Left cardiac atrium (tissue), 4 donors: Measurements from ENCODE around the gene APBB1IP. TPM values are rescaled to one million over a fixed set of nuclear protein-coding genes. Genes with fewer than 3 reads are reported as not detected.
A peak's percentile ranks its signal among the peaks of the same experiment; 100 is the strongest.
"Not testable (repeated sequence)": the region's sequence is repeated elsewhere in the genome, so short reads cannot be mapped to it uniquely, and the experiment has no call there.

Source experiments
- ATAC-seq, 2 donors: fragments of 200-7000 bp; cut with Tn5 transposase; one replicate each; pipeline ENCODE4 v1.9.1; 2020; ENCODE audit warnings: mild to moderate bottlenecking in 2 of 2, moderate library complexity in 2 of 2
- DNase-seq: peaks from one replicate; pipeline ENCODE4 v3.0.0-alpha.2; 2020
- intact Hi-C, 2 donors: fragments of 100-400 bp; cut with DNase I; formaldehyde crosslinking; loops; one replicate each; pipeline versions ENCODE4 v1.14.1 to v1.15.1; 2022 to 2023
- total RNA-seq, 2 donors: library from RNA; stranded (reverse); fragmentation: NEBNext Ultra II Directional; extraction: Animal tissue kit (Norgen Biotek cat#: 25700); gene quantifications; one replicate each; pipeline ENCODE4 v1.2.1, GENCODE V29; 2021
- donor health status: DM: no; HTN: yes; CAD: no.
- donor health status: DM: no; HTN: yes; CAD: no; lungs with severe emphysema.
- donor health status: DM: yes; HTN: yes; CAD: no.
- donor health status: Dilated cardiomyopathy.

APBB1IP gene
- total RNA-seq, 2 donors from 2014 or later, result 8.1 to 18.4 TPM

DNA sequence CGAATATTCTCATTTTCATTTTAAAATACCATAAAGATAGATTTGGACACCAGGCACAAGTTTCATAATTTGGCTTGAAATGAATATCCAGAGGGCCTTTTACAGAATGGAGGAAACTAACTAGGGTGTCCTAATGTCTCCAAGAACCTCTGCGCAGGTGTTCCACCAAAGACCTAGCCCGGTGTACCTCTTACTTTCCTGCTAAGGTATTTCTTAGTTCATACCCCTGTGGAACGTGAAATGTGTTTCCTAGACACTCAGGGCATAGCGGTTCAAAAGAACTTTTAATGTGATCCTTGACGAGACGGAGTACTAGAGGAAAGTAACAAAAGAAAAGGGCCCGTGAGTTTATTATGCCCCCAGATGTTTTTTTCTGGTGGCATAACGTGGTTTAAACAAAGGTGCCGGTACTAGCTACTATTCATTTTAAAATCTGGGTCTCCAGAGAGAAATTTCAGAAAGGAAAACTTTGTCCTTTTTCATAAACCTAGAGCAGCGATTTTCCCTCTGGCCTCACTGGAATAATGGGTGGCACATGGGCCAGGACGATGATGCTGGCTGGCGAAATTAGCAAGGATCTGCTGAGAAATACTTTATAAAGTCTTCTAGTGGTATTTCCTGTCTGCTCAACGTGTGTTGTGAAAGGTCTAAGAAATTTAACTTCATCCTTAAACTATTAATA lies 1.4 kb downstream of the APBB1IP start:
- intact Hi-C loops, result no loop called here

DNA sequence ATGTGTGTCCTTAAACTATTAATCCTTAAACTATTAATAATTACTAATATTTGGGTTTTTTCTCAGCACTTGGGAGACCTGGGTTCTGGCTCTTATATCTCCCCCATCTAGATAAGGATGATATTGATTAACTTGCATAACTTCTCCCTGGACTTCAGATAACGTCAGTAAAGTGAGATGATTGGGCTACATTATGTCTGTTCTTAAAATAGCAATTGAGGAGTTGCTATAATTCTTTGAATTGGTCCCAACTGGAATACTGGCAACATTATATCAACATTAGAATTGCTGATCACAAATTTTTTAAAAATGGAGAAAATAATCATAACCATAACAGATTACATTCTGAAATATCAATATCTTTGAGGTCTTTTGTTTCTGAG lies 1.9 kb downstream of the APBB1IP start:
- ATAC-seq (no peak), DNase-seq (no peak)
- intact Hi-C loops, result no loop called here

More for the DNA sequence above, 1.4 kb downstream of the APBB1IP start:
- no peak for ATAC-seq
- no peak for DNase-seq

DNA sequence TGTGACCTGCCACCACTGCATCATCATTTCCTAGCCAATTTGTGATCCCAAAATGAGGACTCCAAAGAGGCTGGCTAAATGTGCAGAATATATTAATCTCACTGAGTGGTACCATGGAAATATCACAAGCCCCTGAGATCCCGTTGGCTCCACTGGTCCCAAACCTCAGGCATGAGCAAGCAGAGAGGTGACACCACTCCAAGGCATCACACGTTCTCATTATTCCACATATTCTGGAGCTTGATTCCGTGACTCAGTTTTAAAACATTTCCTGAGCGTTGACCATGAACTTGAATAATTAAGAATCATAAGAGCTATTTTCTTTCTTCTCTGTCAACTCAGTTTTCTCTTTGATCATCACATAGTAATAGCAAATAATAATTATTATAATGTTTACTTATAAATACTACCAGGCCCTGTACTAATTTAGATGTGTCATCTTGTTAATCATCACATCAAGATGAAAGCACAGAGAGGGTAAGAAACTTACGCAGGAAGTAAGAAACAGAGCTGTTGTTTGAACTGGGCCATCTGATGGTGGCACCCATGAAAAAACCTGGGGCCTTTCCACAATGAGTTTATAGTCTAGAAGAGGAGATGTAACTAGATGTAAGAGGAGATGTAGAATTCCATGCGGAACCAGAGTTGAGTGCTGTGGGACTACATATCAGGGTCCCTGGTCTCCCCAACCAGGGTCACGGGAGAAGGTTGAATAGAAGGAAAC lies 3.5 kb downstream of the APBB1IP start:
- ATAC-seq, result no peak
- DNase-seq, result no peak
- intact Hi-C loops, result no loop called here

DNA sequence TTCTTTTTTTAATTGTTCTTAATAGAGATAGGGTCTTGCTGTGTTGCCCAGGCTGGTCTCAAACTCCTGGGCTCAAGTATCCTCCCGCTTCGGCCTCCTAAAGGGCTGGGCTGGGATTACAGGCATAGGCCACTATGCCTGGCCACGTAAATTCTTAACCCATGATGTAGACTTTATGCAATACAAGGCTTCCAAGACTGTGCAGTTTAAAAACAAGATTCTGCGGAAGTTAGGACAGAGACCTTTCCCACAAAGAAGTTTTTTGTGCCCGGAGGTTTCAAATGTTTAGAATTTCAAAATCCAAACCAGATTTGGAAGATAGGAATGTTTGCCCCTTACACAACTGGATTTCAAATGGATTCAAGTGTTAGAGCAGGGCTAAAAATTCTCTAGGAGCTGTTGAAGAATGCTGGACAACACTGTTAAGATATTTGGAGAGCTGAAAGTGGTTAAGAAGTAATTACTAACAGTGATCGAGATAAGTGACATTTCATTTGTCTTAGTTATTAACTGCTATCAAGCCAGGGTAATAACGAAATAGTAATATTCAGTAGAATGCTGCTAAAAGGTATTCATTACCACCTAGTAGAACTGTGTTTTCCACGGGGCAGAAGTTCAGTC lies 7.4 kb downstream of the APBB1IP start:
- intact Hi-C loops, result no loop called here
- no peak for DNase-seq
- peak in 1 of 2 donors; percentile 47 for ATAC-seq

DNA sequence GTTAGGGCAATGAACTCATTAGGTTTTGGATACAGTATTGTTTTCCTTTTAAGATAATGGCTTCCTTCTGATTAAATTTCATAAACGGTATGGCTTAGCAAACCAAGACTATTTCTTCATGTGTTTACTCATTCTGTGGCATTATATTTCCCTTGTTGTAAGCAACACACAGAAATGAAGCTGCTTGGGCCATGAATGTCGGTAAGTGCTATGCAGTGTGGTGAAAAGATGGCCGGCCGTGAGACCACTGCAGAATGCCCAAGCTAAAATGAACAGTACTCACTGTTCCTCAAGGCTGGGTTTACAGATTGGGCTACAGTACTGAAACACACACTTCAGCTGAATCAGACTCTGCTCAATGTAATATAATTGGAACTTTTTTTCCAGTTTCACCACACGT lies 8.1 kb downstream of the APBB1IP start:
- no peak for DNase-seq
- ATAC-seq, result no peak
- intact Hi-C loops, result no loop called here

DNA sequence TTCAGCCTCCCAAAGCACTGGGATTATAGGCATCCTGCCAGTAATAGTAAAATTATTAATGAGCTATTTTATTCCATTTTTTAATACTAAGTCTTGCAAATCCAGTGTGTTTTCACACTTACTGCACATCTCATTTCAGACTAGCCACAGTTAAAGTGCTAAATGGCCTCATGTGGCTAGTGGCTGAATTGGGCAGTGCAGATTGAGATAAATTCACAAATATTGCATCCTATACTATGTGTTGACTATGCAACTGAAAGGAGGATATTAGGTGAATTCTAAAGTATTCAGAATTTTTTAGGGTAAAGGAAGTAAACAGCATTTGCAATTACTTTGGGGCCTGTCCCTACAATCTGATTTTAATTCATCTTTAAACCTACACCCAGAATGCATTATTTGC lies 10.2 kb downstream of the APBB1IP start:
- DNase-seq (no peak), ATAC-seq (no peak)
- intact Hi-C loops, result no loop called here

DNA sequence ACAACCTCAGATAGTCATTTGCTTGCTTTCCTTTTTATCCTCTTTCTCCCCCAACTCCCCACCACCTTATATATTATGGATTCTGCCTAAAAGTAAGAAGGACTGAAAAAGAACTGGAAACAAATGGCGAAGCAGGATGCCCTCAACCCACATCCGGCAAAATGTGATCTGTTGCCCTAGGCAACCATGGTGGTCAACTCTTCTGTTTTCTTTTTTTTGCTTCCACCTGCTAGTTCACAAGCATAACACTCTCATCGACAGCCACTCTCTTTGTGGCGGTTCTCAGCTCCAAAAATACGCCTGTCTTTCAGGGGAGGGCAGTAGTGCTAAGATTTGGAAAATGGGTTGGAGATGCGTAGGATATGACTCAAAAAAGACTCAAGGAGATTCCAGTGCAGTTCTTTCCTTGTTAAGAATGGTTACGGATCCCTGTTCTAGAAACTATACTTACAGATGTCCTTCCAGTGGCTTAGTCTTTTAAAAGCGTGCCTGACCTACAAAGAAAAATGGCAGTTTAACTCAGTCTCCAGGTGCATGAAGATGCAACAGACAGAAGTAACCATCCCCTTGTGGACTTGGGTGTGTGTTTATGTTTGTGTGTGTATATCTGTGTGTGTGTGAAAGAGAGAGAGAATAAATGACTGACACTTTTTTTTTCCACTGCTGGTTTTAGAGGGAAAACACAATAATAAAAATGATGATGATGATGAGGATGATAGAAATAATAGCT lies 10.7 kb downstream of the APBB1IP start:
- DNase-seq (no peak), ATAC-seq (peak in 1 of 2 donors; percentile 38)
- intact Hi-C loops, result no loop called here

DNA sequence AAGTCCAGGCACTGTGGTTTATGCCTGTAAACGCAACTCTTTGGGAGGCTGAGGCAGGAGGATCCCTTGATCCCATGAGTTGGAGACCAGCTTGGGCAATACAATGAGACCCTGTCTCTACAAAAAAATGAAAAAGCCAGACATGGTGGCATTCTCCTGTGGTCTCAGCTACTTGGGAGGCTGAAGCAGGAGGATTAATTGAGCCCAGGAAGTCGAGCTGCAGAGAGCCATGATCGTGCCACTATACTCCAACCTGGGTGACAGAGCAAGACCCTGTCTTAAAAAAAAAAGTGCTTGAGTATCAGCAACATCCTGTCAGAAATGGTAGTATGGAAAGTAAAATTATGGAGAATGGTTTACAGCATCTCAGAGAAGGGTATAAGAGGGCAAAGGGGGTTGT lies 11.6 kb downstream of the APBB1IP start:
- ATAC-seq (no peak), DNase-seq (no peak)
- intact Hi-C loops, result no loop called here

DNA sequence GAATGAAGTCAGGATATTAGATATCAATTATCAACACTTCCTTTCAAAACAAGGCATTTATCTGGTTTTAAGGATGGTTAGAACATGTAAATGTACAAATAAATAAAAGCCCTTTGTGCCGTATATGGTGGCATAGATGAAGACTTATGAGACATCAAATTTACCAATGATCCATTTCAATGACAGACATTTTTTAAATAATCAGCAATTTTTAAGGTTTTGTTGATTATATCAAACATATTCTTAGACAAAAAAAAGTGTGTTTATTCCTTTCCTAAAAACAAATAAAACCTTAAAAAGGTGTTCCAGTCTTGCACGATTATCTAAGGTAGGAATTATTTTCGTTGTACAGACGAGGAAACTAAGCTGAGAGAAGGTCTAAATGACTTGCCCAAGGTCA lies 13.8 kb downstream of the APBB1IP start:
- ATAC-seq (no peak), DNase-seq (no peak)
- intact Hi-C loops, result no loop called here

DNA sequence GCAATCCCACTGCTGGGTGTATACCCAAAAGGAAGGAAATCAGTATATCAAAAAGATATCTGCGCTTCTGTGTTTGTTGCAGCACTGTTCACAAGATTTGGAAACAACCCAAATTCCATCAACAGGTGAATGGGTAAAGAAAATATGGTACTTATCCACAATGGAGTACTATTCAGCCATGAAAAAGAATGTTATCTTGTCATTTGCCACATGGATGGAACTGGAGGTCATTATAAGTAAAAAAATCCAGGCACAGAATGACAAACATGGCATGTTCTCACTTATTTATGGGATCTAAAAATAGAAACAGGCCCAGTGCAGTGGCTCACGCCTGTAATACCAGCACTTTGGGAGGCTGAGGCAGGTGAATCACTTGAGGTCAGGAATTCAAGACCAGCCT lies 15.7 kb downstream of the APBB1IP start:
- ATAC-seq (no peak), DNase-seq (no peak)
- intact Hi-C loops, result no loop called here

DNA sequence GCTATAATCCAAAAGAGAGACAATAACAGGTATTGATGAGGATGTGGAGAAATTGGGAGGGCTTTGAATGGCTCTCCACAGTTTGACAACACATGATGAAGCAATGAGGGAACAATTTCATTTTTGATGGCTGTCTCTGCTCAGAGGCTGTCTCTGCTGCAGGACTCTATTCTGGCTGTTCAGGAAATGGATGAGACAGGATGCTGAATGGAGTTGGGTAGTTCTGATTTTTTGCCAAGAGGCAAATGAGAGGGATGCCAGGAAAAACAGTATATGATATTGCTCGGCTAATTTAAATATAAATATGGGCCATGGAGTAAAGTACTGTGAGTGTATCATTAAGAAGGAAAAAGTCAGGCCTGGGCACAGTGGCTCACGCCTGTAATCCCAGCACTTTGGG lies 16.8 kb downstream of the APBB1IP start:
- ATAC-seq (no peak), DNase-seq (no peak)
- intact Hi-C loops, result no loop called here

DNA sequence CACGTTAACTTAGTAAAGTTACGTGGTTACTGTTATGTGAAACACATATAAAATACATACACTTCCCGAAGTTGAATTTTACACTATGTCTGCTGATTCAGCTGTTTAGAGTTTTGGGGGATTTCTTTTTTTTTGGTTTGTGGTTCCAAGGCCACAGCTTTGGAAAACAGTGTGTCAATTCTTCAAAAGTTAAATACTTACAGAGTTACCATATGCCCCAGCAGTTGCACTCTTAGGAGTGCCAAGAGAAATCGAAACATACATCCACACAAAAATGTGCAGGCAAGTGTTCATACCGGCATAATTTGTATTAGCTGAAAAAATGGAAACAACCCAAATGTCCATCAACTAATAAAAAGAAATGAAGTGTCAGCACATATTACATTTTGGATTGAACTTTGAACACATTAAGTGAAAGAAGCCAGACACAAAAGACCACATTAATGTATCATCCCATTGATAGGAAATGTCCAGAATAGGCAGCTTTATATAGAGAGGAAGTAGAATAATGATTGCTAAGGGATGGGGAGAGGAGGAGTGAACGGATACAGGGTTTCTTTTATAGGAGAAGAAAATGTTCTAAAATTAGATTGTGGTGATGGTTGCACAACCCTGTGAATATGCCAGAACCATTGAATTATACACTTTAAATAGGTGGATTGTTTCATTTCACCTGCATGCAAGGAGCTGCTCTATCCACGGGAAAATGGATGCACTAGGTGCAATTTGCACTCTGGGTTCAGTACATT lies 17.6 kb downstream of the APBB1IP start:
- intact Hi-C loops, result no loop called here
- DNase-seq, result no peak
- no peak for ATAC-seq

DNA sequence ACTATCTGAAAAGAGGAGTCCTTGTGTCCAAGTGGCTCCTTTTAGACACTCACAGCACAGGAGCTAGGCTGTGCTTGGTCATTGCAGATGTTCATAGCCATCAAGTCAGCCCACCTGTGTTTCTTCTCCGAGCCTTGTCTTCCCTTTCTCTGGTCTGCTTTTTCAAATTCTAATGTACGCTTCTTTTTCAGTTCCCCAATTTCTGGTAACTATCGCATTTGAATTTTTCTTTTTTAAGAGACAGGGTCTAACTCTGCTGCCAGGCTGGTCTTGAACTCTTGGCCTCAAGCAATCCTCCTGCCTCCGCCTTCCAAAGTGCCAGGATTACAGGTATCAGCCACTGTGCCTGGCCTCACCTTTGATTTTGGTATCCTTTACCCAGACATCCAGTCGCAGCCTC lies 18.9 kb downstream of the APBB1IP start:
- ATAC-seq, result no peak
- DNase-seq, result no peak
- intact Hi-C loops, result no loop called here

DNA sequence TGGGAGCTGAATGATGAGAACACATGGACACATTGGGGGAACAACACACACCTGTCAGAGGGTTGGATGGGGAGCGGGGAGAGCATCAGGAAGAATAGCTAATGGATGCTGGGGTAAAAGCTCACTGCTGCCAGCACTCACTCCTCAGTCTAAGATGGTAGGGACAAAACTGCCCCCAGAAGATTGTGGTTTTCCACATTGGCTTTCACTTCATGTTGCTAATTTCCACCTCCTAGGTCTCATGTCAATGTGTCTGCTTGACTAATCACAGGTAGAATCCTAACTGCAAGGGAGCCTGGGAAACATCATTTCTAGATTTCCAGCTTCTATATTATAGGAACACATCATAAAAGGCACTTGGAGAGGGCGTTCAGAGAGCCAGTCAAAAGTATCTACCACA lies 22.6 kb downstream of the APBB1IP start:
- ATAC-seq (no peak), DNase-seq (no peak)
- intact Hi-C loops, result no loop called here

DNA sequence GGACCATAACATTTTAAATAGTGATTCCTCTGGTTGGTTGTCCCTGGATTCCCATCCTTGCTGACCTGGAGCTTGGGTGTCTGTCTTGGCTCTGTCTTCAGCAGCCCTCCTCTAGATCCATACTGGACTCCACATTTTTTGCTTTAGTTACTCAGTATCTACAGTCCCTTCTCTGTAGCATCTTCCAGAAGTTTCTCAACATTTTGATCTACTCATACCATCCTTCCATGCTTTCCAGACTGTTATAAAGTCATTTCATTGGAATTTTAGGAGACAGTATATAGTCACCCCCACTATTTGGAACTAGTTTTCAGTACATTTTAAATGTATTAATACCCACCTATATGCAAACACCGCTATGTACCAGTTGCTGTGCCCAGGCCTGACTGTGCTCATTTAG lies 25.8 kb downstream of the APBB1IP start:
- no peak for DNase-seq
- intact Hi-C loops, result no loop called here
- ATAC-seq, result no peak

DNA sequence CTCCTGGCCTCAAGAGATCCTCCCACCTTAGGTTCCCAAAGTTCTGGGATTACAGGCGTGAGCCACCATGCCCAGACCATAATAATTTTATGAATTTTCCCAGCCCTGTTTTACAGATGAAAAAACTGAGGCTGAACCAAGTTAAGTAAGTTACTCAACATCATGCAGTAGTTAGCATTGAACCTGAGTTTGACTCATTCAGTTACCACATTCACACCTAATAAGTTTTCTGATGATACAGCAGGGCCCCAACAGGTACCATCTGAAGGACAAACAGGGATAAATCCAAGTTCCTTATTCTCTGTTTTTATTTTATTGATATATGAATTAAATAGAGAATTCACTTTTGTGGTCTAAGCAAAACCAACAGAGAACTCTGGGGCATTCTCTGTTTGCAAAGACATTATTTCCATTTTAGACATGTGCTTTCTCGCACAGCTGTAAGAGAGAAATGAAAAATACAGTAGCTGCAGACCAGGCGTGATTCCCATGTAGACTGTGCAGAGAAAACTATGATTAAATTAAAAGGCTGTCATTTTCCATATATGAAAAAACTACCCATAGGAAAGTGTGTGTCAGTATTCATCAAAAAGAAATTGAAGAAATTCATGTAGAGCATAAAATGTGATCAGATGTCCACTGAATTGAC lies 26.6 kb downstream of the APBB1IP start:
- intact Hi-C loops, result no loop called here
- DNase-seq (no peak), ATAC-seq (no peak)

DNA sequence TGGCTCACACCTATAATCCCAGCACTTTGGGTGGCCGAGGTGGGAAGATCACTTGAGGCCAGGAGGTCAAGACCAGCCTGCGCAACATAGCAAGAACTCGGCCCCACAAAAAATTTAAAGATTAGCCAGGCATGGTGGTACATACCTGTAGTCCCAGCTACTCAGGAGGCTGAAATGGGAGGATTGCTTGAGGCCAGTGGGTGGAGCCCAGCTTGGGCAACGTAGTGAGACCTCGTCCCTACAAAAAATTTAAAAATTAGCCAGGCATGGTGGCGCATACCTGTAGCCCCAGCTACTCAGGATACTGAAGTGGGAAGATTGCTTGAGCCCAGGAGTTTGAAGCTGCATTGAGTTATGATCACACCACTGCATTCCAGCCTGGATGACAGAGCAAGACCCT lies 28.4 kb downstream of the APBB1IP start:
- intact Hi-C loops, DNase-seq, ATAC-seq: not testable (repeated sequence)

DNA sequence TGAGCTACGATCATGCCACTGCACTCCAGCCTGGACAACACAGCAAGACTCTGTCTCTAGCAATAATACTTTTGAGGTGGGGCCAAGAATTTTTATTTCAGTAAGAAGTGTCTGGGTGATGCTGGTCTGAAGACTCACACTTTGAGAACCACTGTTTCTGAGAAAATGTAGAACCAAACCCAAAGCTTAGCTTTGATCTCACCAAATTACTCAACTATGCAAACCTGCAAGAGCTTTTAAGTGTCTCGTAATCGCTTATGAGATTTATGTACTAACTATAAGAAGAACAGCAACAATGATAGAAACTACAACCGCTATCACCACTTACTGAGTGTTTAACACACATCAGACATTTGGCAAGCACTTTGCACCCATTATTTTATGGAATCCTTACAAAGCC lies 29.5 kb downstream of the APBB1IP start:
- intact Hi-C loops, result no loop called here
- DNase-seq (no peak), ATAC-seq (no peak)

DNA sequence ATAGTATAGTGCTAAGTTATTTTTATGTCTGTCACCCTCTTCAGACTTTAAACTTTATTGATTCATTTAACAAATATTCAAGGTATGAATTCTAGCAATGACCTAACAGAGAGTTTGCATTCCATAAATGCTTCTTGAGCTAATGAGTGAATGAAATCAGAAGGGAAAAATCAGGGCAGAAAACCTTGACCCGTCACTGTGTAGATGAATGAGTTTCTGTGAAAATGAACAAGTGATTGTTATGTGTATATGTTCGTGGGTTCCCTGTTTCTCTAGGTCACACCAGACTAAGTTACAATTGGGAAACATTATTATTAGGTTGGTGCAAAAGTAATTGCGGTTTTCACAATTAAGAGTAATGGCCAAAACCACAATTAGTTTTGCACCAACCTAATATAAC lies 30.1 kb downstream of the APBB1IP start:
- ATAC-seq, result no peak
- intact Hi-C loops, result no loop called here

More for the DNA sequence above, 30.1 kb downstream of the APBB1IP start:
- DNase-seq, result no peak
